Measurements from ENCODE around the gene AHCYL2. TPM values are rescaled to one million over a fixed set of nuclear protein-coding genes. Genes with fewer than 3 reads are reported as not detected.

Gene AHCYL2
- total RNA-seq, 1 experiment from 2014 or later = 23.2 TPM

GRCh38 chr7:129417073-129417472 is 192.2 kb downstream of the AHCYL2 start:
- Histone ChIP-seq H2BK5ac (ENCODE audit: insufficient read length, low read length) (no peak overlapping the region), H4K5ac (ENCODE audit: insufficient read length, low read depth, low read length) (no peak overlapping the region), H3K56ac (ENCODE audit: insufficient read length, low read depth, low read length) (no peak overlapping the region), H3K4me1 (ENCODE audit: insufficient read depth, low read length) (no peaks in the 10 kb centered on the region), H3K79me2 (ENCODE audit: insufficient read depth, low read length) (no peaks in the 10 kb centered on the region), H3K23ac (ENCODE audit: insufficient read length, low read depth, low read length) (no peak overlapping the region), H2BK12ac (ENCODE audit: insufficient read length, low read depth, low read length) (no peak overlapping the region), H4K20me1 (ENCODE audit: control insufficient read depth, insufficient read depth, insufficient read length) (no peaks in the 10 kb centered on the region), H3K4ac (ENCODE audit: low read depth, low read length) (no peak overlapping the region), H3K4me2 (ENCODE audit: insufficient read depth, insufficient read length, low read length) (no peak overlapping the region), H3K18ac (ENCODE audit: insufficient read length, low read depth, low read length) (no peak overlapping the region), H2BK20ac (ENCODE audit: low read depth, low read length, poor library complexity, severe bottlenecking) (no peak overlapping the region), H2AK5ac (ENCODE audit: insufficient read length, low read length) (no peak overlapping the region), H3K9me3 (ENCODE audit: control insufficient read depth, low read depth, low read length) (no peaks in the 10 kb centered on the region), H3K23me2 (ENCODE audit: insufficient read length, low read depth, low read length, poor library complexity, severe bottlenecking) (no peaks in the 10 kb centered on the region), H3K27me3 (ENCODE audit: insufficient read depth, low read length) (no peaks in the 10 kb centered on the region), H4K91ac (ENCODE audit: insufficient read length, low read depth, low read length) (no peak overlapping the region), H3K9ac (ENCODE audit: extremely low read depth, insufficient read length, low read length) (no peak overlapping the region), H3T11ph (ENCODE audit: low read length) (no peak overlapping the region), H3K27ac (ENCODE audit: insufficient read length, low read depth, low read length) (no peak overlapping the region), H2AFZ (ENCODE audit: low read length) (no peak overlapping the region), H2BK15ac (ENCODE audit: low read depth, low read length) (no peak overlapping the region), H2BK120ac (ENCODE audit: low read depth, low read length, poor library complexity, severe bottlenecking) (no peak overlapping the region), H3K14ac (ENCODE audit: insufficient read depth, low read length) (no peak overlapping the region), H4K8ac (replicated peaks; ENCODE audit: insufficient read length, low read depth, low read length) (no peak overlapping the region), H3K79me1 (ENCODE audit: insufficient read depth, low read depth, low read length, poor library complexity, severe bottlenecking) (no peaks in the 10 kb centered on the region)
- TF ChIP-seq, protein P1, sequence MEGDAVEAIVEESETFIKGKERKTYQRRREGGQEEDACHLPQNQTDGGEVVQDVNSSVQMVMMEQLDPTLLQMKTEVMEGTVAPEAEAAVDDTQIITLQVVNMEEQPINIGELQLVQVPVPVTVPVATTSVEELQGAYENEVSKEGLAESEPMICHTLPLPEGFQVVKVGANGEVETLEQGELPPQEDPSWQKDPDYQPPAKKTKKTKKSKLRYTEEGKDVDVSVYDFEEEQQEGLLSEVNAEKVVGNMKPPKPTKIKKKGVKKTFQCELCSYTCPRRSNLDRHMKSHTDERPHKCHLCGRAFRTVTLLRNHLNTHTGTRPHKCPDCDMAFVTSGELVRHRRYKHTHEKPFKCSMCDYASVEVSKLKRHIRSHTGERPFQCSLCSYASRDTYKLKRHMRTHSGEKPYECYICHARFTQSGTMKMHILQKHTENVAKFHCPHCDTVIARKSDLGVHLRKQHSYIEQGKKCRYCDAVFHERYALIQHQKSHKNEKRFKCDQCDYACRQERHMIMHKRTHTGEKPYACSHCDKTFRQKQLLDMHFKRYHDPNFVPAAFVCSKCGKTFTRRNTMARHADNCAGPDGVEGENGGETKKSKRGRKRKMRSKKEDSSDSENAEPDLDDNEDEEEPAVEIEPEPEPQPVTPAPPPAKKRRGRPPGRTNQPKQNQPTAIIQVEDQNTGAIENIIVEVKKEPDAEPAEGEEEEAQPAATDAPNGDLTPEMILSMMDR (conservative IDR thresholded peaks at IDR 0.05) = no peak
- Mint-ChIP-seq H3K27me3 (ENCODE audit: low read depth) (no peaks in the 10 kb centered on the region), H3K36me3 (ENCODE audit: insufficient read depth in 1 of 3, low read depth in 3 of 3) (peaks cover 5 to 21% (median 14%) of the 10 kb centered on the region in 3 experiments; a peak in 6 of 7 replicates), H3K9me3 (no peaks in the 10 kb centered on the region), H3K27ac (no peak overlapping the region), H3K4me3 (no peak overlapping the region), H3K4me1 (no peaks in the 10 kb centered on the region)
- DNase-seq = no peak
- no CpG with 5 or more reads among the region's 5 CpGs for WGBS (ENCODE audit: extremely low coverage, insufficient read length, low lambda C conversion rate)

All from H9 (cell line).